K562 (cell line): Measurements from ENCODE around the gene SPEM3. TPM values are rescaled to one million over a fixed set of nuclear protein-coding genes. Genes with fewer than 3 reads are reported as not detected.

Experiments used
- CBFA2T2 ChIP-seq: fragments of 450-650 bp; conservative IDR thresholded peaks from 2 replicates; pipeline ENCODE4 v1.6.1; 2017; ENCODE audit warnings: mild to moderate bottlenecking
- DIDO1 ChIP-seq: fragments of 450-650 bp; IDR thresholded peaks from 2 replicates; pipeline ENCODE4 v1.6.1; 2016; ENCODE audit warnings: low read depth, missing biosample characterization, missing genetic modification characterization
- HEY1 ChIP-seq: fragments of 250-450 bp; sonication (Bioruptor Pico); IDR thresholded peaks from 2 replicates; pipeline ENCODE4 v1.5.0; 2020; ENCODE audit warnings: mild to moderate bottlenecking, moderate library complexity, borderline replicate concordance
- MGA ChIP-seq: fragments of 450-650 bp; IDR thresholded peaks from 2 replicates; pipeline ENCODE4 v1.6.1; 2016; ENCODE audit warnings: mild to moderate bottlenecking, moderate library complexity
- MNT ChIP-seq, 2 experiments: fragments of 450-650 bp; conservative IDR thresholded peaks; 2 replicates each; pipeline ENCODE4 v1.6.1; 2017; ENCODE audit warnings: mild to moderate bottlenecking in 2 of 2, moderate library complexity in 2 of 2
- ZBTB1 ChIP-seq: sonication (generic); formaldehyde crosslinking; IDR thresholded peaks from 2 replicates; pipeline ENCODE4 v1.8.1; 2023; ENCODE audit warnings: missing genetic modification reagents, low read depth, mild to moderate bottlenecking, borderline replicate concordance
- ZNF778 ChIP-seq: fragments of 450-650 bp; formaldehyde crosslinking; IDR thresholded peaks from 2 replicates; pipeline ENCODE4 v1.4.0; 2020; ENCODE audit warnings: mild to moderate bottlenecking, moderate library complexity
- polyA plus RNA-seq, 8 experiments: library from polyadenylated mRNA; depleted of rRNA in 4 of 8; stranded (reverse) in 5 of 8; unstranded in 3 of 8; fragments of >200 nt; fragmentation: Nextera tagmentation in 2 of 8; fragmentation: Illumina TruSeq in 1 of 8; extraction: Ambion mirVana in 2 of 8; extraction: Trizol in 1 of 8; gene quantifications; 2 replicates each; pipeline versions ENCODE4 v1.2.1 to v1.2.3, GENCODE V29; 2011 to 2014; ENCODE audit warnings: inconsistent platforms in 1 of 8, missing spikeins in 1 of 8
- total RNA-seq, 7 experiments: library from RNA; depleted of rRNA in 6 of 7; stranded (reverse); fragments of >200 nt in 6 of 7; fragmentation: Illumina TruSeq in 2 of 7; extraction: Trizol in 2 of 7; gene quantifications; 2 replicates each; pipeline versions ENCODE4 v1.2.1 to v1.2.3, GENCODE V29; 2011 to 2021; ENCODE audit warnings: low replicate concordance in 1 of 7
- TF ChIP-seq, protein P1 (sequence below): fragments of 450-650 bp; IDR thresholded peaks from 2 replicates; pipeline ENCODE4 v1.6.1; 2016; ENCODE audit warnings: borderline replicate concordance

The SPEM3 gene
- total and polyA plus RNA-seq, 9 of the 15 experiments (the other 6 are each of a cell fraction or from before 2014, with no cell fraction given), result not detected

GRCh38 chr17:7435676-7436555, 7.3 kb downstream of the SPEM3 start (continued):
- peak; percentile 22 for TF ChIP-seq MGA
- no peak for TF ChIP-seq CBFA2T2
- no peak for TF ChIP-seq HEY1 (CRISPR knock-in tag)
- no peak for TF ChIP-seq DIDO1
- TF ChIP-seq MNT (conservative IDR thresholded peaks at IDR 0.05), result peak in 1 of 2 experiments; percentile 53; a peak in 3 of 4 replicates
- TF ChIP-seq ZNF778, result no peak
- TF ChIP-seq, protein P1, sequence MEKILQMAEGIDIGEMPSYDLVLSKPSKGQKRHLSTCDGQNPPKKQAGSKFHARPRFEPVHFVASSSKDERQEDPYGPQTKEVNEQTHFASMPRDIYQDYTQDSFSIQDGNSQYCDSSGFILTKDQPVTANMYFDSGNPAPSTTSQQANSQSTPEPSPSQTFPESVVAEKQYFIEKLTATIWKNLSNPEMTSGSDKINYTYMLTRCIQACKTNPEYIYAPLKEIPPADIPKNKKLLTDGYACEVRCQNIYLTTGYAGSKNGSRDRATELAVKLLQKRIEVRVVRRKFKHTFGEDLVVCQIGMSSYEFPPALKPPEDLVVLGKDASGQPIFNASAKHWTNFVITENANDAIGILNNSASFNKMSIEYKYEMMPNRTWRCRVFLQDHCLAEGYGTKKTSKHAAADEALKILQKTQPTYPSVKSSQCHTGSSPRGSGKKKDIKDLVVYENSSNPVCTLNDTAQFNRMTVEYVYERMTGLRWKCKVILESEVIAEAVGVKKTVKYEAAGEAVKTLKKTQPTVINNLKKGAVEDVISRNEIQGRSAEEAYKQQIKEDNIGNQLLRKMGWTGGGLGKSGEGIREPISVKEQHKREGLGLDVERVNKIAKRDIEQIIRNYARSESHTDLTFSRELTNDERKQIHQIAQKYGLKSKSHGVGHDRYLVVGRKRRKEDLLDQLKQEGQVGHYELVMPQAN, result peak; percentile 55; the same call in 1 of the 2 replicates
- peak; percentile 35; the same call in 1 of the 2 replicates for TF ChIP-seq ZBTB1 (CRISPR knock-in tag)
